ENCODE data around the gene ERBB2. TPM values are rescaled to one million over a fixed set of nuclear protein-coding genes. Genes with fewer than 3 reads are reported as not detected.

ERBB2 gene
- total and polyA plus RNA-seq, 5 donors from 2014 or later = 0.36 to 5.5 (median 0.67) TPM

DNA sequence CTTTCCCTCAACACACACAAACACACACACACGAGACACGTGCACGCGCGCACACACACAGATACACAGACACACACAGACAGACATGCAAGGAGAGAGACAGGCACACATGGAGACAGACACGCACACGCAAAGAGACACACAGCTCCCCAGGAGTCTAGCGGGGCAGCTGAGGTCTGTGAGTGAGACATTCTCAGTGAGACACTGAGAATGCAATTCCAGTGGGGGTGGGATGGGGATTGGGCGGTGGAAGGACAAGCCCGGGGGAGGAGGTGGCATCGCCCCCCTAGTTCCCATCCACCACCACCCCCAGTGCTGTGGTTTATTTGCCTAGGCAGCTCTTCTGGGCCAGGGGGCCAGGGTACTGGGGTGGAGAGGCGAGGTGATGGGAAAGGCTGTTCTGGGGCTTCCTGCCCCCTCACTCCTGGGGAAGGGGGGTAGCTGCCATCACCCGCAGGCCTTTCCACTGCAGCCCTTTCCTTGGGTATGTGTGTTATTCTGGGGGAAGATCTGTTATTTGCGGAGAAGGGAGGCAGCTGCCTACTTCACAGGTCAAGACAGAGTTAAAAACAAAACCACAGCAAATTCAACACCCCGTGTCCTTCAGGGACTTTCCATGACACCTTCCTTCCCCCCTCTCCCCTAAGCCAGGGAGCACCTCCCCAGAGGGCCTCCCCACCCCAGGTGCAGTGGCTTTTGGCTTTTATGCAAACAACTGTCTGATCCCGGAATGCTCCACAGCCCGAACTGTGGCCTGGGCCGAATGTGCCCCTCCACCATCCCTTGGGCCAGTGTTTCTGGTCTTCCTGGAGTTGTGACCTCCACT, 55.9 kb downstream of the ERBB2 start:
- H3K4me3 ChIP-seq (ENCODE audit: low read depth, low read length) = peak overlapping the region; percentile 42
- H3K9me3 ChIP-seq (ENCODE audit: control insufficient read depth in 2 of 2, low read length in 2 of 2) = no peaks in the 10 kb centered on the region
- peak overlapping the region; percentile 97 for H3K27ac ChIP-seq (ENCODE audit: insufficient read depth, low read length, poor library complexity, severe bottlenecking)
- no peaks in the 10 kb centered on the region for H3K27me3 ChIP-seq (ENCODE audit: control insufficient read depth, insufficient read depth, low read length)
- H3K9me3 Mint-ChIP-seq = no peaks in the 10 kb centered on the region
- H3K4me3 Mint-ChIP-seq = peak overlapping the region; percentile 24 to 91 (median 80)
- peak; percentile 26 to 54 (median 47) for DNase-seq
- peaks cover 51% of the 10 kb centered on the region for H3K4me1 ChIP-seq (ENCODE audit: control insufficient read depth, insufficient read depth, low read length, poor library complexity, severe bottlenecking)
- H3K27me3 Mint-ChIP-seq = no peaks in the 10 kb centered on the region
- H3K27ac Mint-ChIP-seq = peak overlapping the region; percentile 93 to 98 (median 96)
- peaks cover 3% of the 10 kb centered on the region for H3K36me3 Mint-ChIP-seq
- H3K4me1 Mint-ChIP-seq = peaks cover 5 to 65% (median 44%) of the 10 kb centered on the region in 4 donors
- no peak for ATAC-seq (ENCODE audit: low read depth in 2 of 2)
- peaks cover under 1% of the 10 kb centered on the region for H3K36me3 ChIP-seq (ENCODE audit: control insufficient read depth, insufficient read depth, low read length)

DNA sequence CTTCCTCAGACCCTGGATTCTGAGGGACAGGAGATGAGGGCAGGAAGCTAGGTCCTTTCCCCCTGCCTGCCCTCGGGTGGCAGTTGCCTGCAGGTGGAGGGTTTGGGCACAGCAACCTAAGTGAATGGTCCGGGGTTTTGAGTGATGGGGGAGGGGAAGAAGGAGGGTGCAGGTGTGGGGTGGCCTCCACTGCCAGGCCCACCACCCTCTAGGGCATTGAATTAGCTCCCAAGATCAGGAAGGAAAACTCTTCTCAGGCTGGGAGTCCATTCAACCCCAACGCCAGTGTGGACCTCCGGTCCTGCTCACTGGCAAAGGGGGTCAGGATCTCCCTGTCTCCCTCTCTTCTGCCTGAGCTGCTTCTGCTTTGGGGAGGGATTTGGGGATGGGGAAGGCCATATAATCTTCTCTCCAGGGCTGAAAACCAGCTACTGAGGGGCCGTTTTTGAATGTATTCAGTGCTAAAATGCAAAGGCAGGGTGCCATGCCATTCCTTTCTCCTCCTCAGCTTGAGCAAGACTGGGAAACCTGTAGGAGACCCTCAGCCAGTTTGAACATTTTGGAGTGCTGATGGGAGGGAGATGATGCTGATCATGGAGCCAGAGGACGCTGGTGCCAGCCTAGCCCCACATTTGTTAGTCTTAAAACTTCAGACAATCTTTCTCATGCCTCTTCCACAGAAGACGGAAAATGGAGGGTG, 56.7 kb downstream of the ERBB2 start:
- H3K9me3 ChIP-seq (ENCODE audit: control insufficient read depth in 2 of 2, low read length in 2 of 2) = no peaks in the 10 kb centered on the region
- Mint-ChIP-seq H3K4me1 (peaks cover 5 to 69% (median 46%) of the 10 kb centered on the region in 4 donors), H3K36me3 (peaks cover 3% of the 10 kb centered on the region), H3K9me3 (no peaks in the 10 kb centered on the region), H3K27me3 (no peaks in the 10 kb centered on the region), H3K27ac (peak overlapping the region; percentile 93 to 98 (median 96)), H3K4me3 (peak overlapping the region; percentile 74 to 91 (median 86))
- no peak for ATAC-seq (ENCODE audit: low read depth in 2 of 2)
- peaks cover 51% of the 10 kb centered on the region for H3K4me1 ChIP-seq (ENCODE audit: control insufficient read depth, insufficient read depth, low read length, poor library complexity, severe bottlenecking)
- peak overlapping the region; percentile 97 for H3K27ac ChIP-seq (ENCODE audit: insufficient read depth, low read length, poor library complexity, severe bottlenecking)
- H3K27me3 ChIP-seq (ENCODE audit: control insufficient read depth, insufficient read depth, low read length) = no peaks in the 10 kb centered on the region
- DNase-seq = peak in 1 of 3 donors; percentile 42
- no peak overlapping the region for H3K4me3 ChIP-seq (ENCODE audit: low read depth, low read length)
- H3K36me3 ChIP-seq (ENCODE audit: control insufficient read depth, insufficient read depth, low read length) = peaks cover 7% of the 10 kb centered on the region

DNA sequence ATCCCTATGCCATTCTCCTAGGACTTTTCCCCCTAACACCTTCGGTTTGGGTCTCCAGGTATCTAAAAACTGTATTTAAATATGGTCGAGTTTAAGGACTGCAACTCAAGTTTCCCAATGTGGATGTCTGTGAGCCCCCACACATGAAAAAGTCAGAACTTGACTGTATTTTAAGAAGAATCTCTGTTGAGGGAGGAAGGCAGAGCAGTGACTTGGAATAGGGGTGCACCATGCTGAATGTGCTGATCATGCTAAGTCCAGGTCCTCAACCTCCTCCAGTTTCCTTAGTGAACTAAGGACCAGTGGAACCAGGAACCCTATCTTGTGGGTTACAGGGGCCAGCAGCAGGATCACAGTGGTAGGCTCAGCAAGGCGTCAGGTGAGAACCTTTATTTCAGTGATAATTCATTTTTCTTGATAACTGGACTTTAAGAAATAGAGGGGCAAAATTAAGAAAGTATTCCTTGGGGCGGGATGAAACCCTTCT, 57.4 kb downstream of the ERBB2 start:
- Histone ChIP-seq H3K27me3 (ENCODE audit: control insufficient read depth, insufficient read depth, low read length) (no peaks in the 10 kb centered on the region), H3K4me1 (ENCODE audit: control insufficient read depth, insufficient read depth, low read length, poor library complexity, severe bottlenecking) (peaks cover 51% of the 10 kb centered on the region), H3K4me3 (ENCODE audit: low read depth, low read length) (no peak overlapping the region), H3K36me3 (ENCODE audit: control insufficient read depth, insufficient read depth, low read length) (peaks cover 11% of the 10 kb centered on the region), H3K27ac (ENCODE audit: insufficient read depth, low read length, poor library complexity, severe bottlenecking) (peak overlapping the region; percentile 97), H3K9me3 (ENCODE audit: control insufficient read depth in 2 of 2, low read length in 2 of 2) (no peaks in the 10 kb centered on the region)
- ATAC-seq (ENCODE audit: low read depth in 2 of 2) (no peak), DNase-seq (no peak)
- Mint-ChIP-seq H3K27ac (peak overlapping the region; percentile 93 to 98 (median 96)), H3K9me3 (no peaks in the 10 kb centered on the region), H3K36me3 (peaks cover 3% of the 10 kb centered on the region), H3K4me1 (peaks cover 5 to 68% (median 46%) of the 10 kb centered on the region in 4 donors), H3K4me3 (peak overlapping the region; percentile 1 to 91 (median 51)), H3K27me3 (no peaks in the 10 kb centered on the region)

DNA sequence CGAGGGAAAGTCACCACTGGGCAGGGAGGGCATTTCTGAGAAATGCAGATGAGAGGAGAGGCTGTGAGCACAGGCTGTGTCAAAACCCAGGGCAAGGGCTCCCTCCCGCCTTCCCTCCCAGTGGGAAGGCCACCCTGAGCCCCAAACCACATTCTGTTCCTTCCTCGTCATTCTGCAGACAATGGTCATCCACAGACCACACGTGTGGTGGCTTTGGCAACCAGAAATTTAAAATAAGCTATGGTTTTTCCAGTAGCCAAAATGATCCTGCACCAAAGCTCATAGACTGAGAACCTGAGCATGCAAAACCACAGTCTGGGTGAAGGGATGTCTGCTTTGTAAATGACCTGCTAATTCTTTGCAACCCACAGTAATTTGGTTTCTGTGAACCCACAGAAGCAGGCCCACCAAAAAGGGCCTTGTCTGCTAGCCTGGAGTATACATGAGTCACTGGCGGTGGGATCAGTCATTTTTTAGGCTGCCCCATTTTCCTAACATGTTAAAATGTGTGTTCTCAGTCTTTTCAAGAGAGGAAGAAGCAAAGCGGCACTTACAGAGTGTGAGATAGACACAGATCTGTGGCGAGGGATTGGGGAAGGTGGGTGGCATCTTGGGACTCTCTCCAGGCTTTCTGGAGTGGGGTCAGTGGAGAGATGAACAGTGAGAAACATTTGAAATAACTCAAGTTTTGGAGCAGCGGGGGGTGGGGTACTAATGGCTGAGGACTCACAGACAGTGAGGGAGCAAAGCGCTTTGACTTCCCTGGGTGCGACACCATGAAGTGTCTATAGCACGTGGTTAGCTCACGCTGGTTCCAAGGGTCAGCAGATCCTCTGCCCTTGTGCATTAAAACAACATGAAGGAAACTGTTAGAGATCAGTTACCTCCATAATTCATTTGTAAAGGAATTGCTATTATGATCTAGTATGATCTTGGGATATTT, 58.3 kb downstream of the ERBB2 start:
- Mint-ChIP-seq H3K27me3 (peaks cover 4% of the 10 kb centered on the region), H3K4me1 (peaks cover 5 to 65% (median 49%) of the 10 kb centered on the region in 4 donors), H3K36me3 (peaks cover 9% of the 10 kb centered on the region), H3K27ac (peak overlapping the region; percentile 93 to 98 (median 96)), H3K4me3 (peak overlapping the region in 3 of 4 donors; percentile 16 to 91 (median 38)), H3K9me3 (peaks cover 0 to 2% (median 0%) of the 10 kb centered on the region in 7 donors)
- H3K27me3 ChIP-seq (ENCODE audit: control insufficient read depth, insufficient read depth, low read length) = no peaks in the 10 kb centered on the region
- no peaks in the 10 kb centered on the region for H3K9me3 ChIP-seq (ENCODE audit: control insufficient read depth in 2 of 2, low read length in 2 of 2)
- DNase-seq (peak in 1 of 3 donors; percentile 54), ATAC-seq (ENCODE audit: low read depth in 2 of 2) (no peak)
- peaks cover 48% of the 10 kb centered on the region for H3K4me1 ChIP-seq (ENCODE audit: control insufficient read depth, insufficient read depth, low read length, poor library complexity, severe bottlenecking)
- H3K27ac ChIP-seq (ENCODE audit: insufficient read depth, low read length, poor library complexity, severe bottlenecking) = peak overlapping the region; percentile 61
- peaks cover 18% of the 10 kb centered on the region for H3K36me3 ChIP-seq (ENCODE audit: control insufficient read depth, insufficient read depth, low read length)
- no peak overlapping the region for H3K4me3 ChIP-seq (ENCODE audit: low read depth, low read length)

GRCh38 chr17:39759204-39759603, 59.3 kb downstream of the ERBB2 start:
- Mint-ChIP-seq H3K27ac (peak overlapping the region in 2 of 3 donors; percentile 55 to 96), H3K4me1 (peaks cover 5 to 64% (median 47%) of the 10 kb centered on the region in 4 donors), H3K4me3 (peak overlapping the region in 1 of 4 donors; percentile 80), H3K27me3 (peaks cover 4% of the 10 kb centered on the region), H3K9me3 (peaks cover 0 to 2% (median 0%) of the 10 kb centered on the region in 7 donors), H3K36me3 (peaks cover 13% of the 10 kb centered on the region)
- H3K27me3 ChIP-seq (ENCODE audit: control insufficient read depth, insufficient read depth, low read length) = no peaks in the 10 kb centered on the region
- DNase-seq (no peak), ATAC-seq (ENCODE audit: low read depth in 2 of 2) (no peak)
- H3K27ac ChIP-seq (ENCODE audit: insufficient read depth, low read length, poor library complexity, severe bottlenecking) = peak overlapping the region; percentile 61
- H3K9me3 ChIP-seq (ENCODE audit: control insufficient read depth in 2 of 2, low read length in 2 of 2) = no peaks in the 10 kb centered on the region
- H3K4me3 ChIP-seq (ENCODE audit: low read depth, low read length) = no peak overlapping the region
- H3K4me1 ChIP-seq (ENCODE audit: control insufficient read depth, insufficient read depth, low read length, poor library complexity, severe bottlenecking) = peaks cover 42% of the 10 kb centered on the region
- H3K36me3 ChIP-seq (ENCODE audit: control insufficient read depth, insufficient read depth, low read length) = peaks cover 28% of the 10 kb centered on the region

GRCh38 chr17:39761861-39762496, 62.1 kb downstream of the ERBB2 start:
- no peak for ATAC-seq (ENCODE audit: low read depth in 2 of 2)
- H3K27me3 Mint-ChIP-seq = peaks cover 4% of the 10 kb centered on the region
- Histone ChIP-seq H3K27ac (ENCODE audit: insufficient read depth, low read length, poor library complexity, severe bottlenecking) (no peak overlapping the region), H3K36me3 (ENCODE audit: control insufficient read depth, insufficient read depth, low read length) (peaks cover 54% of the 10 kb centered on the region), H3K27me3 (ENCODE audit: control insufficient read depth, insufficient read depth, low read length) (no peaks in the 10 kb centered on the region), H3K4me3 (ENCODE audit: low read depth, low read length) (no peak overlapping the region), H3K9me3 (ENCODE audit: control insufficient read depth in 2 of 2, low read length in 2 of 2) (no peaks in the 10 kb centered on the region), H3K4me1 (ENCODE audit: control insufficient read depth, insufficient read depth, low read length, poor library complexity, severe bottlenecking) (peaks cover 26% of the 10 kb centered on the region)
- no peak for DNase-seq
- H3K27ac Mint-ChIP-seq = peak overlapping the region in 1 of 3 donors; percentile 72
- peak overlapping the region in 1 of 4 donors; percentile 38 for H3K4me3 Mint-ChIP-seq
- H3K36me3 Mint-ChIP-seq = peaks cover 38% of the 10 kb centered on the region
- peaks cover 0 to 2% (median 0%) of the 10 kb centered on the region in 7 donors for H3K9me3 Mint-ChIP-seq
- peaks cover 15 to 65% (median 50%) of the 10 kb centered on the region in 4 donors for H3K4me1 Mint-ChIP-seq

Data from CD4-positive, CD25-positive, alpha-beta regulatory T cell (primary cell).